Liver (tissue), 3 donors: ENCODE results near the gene OR6P1.

Source experiments
- ATF3 ChIP-seq: IDR thresholded peaks from 2 replicates; pipeline ENCODE4 v1.6.1; 2016; ENCODE audit warnings: antibody characterized with exemption
- CTCF ChIP-seq: fragments of 150-350 bp; IDR thresholded peaks from 2 replicates; pipeline ENCODE4 v1.5.1; 2017; ENCODE audit warnings: improper control_type of control experiment, low read depth, low read length; ENCODE audit not compliant: missing input control
- RAD21 ChIP-seq, 2 donors: IDR thresholded peaks; 2 replicates each; pipeline ENCODE4 v1.6.1; 2016; ENCODE audit warnings: antibody characterized with exemption in 2 of 2, mild to moderate bottlenecking in 2 of 2
- YY1 ChIP-seq: IDR thresholded peaks from 2 replicates; pipeline ENCODE4 v1.6.1; 2016; ENCODE audit warnings: antibody characterized with exemption, mild to moderate bottlenecking
- TF ChIP-seq, protein P1 (sequence below): IDR thresholded peaks from 2 replicates; pipeline ENCODE4 v1.6.1; 2016; ENCODE audit warnings: antibody characterized with exemption
- donor health status: healthy.
- donor health status: healthy.

- TF ChIP-seq CTCF, result no peak
- TF ChIP-seq RAD21 (IDR thresholded peaks at IDR 0.05), result no peak
- TF ChIP-seq YY1, result no peak
- TF ChIP-seq ATF3, result no peak
- TF ChIP-seq, protein P1, sequence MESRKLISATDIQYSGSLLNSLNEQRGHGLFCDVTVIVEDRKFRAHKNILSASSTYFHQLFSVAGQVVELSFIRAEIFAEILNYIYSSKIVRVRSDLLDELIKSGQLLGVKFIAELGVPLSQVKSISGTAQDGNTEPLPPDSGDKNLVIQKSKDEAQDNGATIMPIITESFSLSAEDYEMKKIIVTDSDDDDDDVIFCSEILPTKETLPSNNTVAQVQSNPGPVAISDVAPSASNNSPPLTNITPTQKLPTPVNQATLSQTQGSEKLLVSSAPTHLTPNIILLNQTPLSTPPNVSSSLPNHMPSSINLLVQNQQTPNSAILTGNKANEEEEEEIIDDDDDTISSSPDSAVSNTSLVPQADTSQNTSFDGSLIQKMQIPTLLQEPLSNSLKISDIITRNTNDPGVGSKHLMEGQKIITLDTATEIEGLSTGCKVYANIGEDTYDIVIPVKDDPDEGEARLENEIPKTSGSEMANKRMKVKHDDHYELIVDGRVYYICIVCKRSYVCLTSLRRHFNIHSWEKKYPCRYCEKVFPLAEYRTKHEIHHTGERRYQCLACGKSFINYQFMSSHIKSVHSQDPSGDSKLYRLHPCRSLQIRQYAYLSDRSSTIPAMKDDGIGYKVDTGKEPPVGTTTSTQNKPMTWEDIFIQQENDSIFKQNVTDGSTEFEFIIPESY, result no peak
Observed at GRCh38 chr1:158607296-158607695, 36.9 kb upstream of the OR6P1 start.
